ENCODE data around the gene CARHSP1.

Gene CARHSP1

GRCh38 chr16:8869212-8869987, 594 bp upstream of the CARHSP1 start:
- no peak for DNase-seq

- DNase-seq = no peak
Measured at GRCh38 chr16:8867932-8868415, 832 bp downstream of the CARHSP1 start.

- no peak for DNase-seq
Measured at GRCh38 chr16:8867216-8867931, 1.4 kb downstream of the CARHSP1 start.

- DNase-seq = no peak
Measured at GRCh38 chr16:8866884-8867215, 2.0 kb downstream of the CARHSP1 start.

GRCh38 chr16:8866118-8866883, 2.5 kb downstream of the CARHSP1 start:
- DNase-seq = no peak

- DNase-seq = no peak
Measured at GRCh38 chr16:8865145-8865882, 3.5 kb downstream of the CARHSP1 start.

- no peak for DNase-seq
Measured at GRCh38 chr16:8864480-8865110, 4.2 kb downstream of the CARHSP1 start.

- no peak for DNase-seq
Measured at GRCh38 chr16:8863594-8864424, 5.0 kb downstream of the CARHSP1 start.

GRCh38 chr16:8862309-8863130, 6.3 kb downstream of the CARHSP1 start:
- DNase-seq = no peak

- DNase-seq = no peak
Measured at GRCh38 chr16:8861563-8862308, 7.1 kb downstream of the CARHSP1 start.

GRCh38 chr16:8859913-8860881, 8.6 kb downstream of the CARHSP1 start:
- DNase-seq = no peak

- DNase-seq = no peak
Measured at GRCh38 chr16:8858994-8859912, 9.6 kb downstream of the CARHSP1 start.

GRCh38 chr16:8855972-8856371, 12.8 kb downstream of the CARHSP1 start:
- DNase-seq = no peak

- DNase-seq = no peak
Measured at GRCh38 chr16:8855051-8855786, 13.6 kb downstream of the CARHSP1 start.

- no peak for DNase-seq
Measured at GRCh38 chr16:8854298-8854948, 14.4 kb downstream of the CARHSP1 start.

GRCh38 chr16:8853611-8854010, 15.2 kb downstream of the CARHSP1 start:
- DNase-seq = no peak

Data from SHP77 treated with DMSO at 0.1 percent for 48 hours (cell line).